ENCODE data around the gene ZNF835.

ZNF835 gene

DNA sequence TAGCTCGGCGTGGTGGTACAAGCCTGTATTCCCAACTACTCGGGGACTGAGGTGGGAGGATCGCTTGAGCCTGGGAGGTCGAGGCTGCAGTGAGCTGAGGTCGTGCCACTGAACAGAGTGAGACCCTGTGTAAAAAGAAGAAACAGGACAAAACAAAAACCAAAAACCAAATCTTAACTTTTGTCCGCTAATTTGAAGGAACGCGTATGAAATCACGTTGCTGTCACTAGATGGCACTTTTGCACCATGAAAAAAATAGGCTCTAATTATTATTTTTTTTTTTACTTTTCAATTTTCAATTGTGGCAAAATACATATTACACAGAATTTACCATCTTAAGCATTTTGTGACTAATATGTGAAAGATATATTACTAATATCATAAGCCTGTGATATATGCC, 17.6 kb upstream of the ZNF835 start (continued):
- no peak for TF ChIP-seq ZNF8 (CRISPR knock-in tag; IDR thresholded peaks at IDR 0.05)

DNA sequence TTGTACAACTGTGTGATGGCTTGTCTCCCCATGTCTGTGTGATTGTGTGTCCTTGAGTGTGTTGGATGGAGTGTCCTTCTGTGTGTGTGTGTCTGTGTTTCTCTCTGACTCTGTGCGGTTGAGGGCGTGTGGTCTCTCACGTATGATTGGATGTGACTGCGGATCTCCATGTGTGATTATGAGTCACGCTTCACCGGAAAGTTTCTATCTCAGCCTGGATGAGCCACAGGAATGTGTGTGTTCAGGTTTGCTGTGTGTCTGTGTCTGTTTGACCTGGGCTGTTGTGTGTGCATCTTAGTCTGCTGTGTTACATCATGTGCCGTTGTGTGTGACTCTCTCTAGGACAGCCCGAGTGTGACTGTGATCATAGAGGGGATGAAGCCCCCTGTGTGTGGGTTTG, 15.5 kb upstream of the ZNF835 start:
- no peak for ATAC-seq
- TF ChIP-seq CSRNP3 (CRISPR knock-in tag; IDR thresholded peaks at IDR 0.05) (no peak), TCF4 (CRISPR knock-in tag; IDR thresholded peaks at IDR 0.05; ENCODE audit: borderline replicate concordance) (no peak), PPARA (CRISPR knock-in tag; IDR thresholded peaks at IDR 0.05; ENCODE audit: borderline replicate concordance) (no peak), CREB5 (CRISPR knock-in tag; IDR thresholded peaks at IDR 0.05; ENCODE audit: low read depth) (no peak)
- TF ChIP-seq, protein P1, sequence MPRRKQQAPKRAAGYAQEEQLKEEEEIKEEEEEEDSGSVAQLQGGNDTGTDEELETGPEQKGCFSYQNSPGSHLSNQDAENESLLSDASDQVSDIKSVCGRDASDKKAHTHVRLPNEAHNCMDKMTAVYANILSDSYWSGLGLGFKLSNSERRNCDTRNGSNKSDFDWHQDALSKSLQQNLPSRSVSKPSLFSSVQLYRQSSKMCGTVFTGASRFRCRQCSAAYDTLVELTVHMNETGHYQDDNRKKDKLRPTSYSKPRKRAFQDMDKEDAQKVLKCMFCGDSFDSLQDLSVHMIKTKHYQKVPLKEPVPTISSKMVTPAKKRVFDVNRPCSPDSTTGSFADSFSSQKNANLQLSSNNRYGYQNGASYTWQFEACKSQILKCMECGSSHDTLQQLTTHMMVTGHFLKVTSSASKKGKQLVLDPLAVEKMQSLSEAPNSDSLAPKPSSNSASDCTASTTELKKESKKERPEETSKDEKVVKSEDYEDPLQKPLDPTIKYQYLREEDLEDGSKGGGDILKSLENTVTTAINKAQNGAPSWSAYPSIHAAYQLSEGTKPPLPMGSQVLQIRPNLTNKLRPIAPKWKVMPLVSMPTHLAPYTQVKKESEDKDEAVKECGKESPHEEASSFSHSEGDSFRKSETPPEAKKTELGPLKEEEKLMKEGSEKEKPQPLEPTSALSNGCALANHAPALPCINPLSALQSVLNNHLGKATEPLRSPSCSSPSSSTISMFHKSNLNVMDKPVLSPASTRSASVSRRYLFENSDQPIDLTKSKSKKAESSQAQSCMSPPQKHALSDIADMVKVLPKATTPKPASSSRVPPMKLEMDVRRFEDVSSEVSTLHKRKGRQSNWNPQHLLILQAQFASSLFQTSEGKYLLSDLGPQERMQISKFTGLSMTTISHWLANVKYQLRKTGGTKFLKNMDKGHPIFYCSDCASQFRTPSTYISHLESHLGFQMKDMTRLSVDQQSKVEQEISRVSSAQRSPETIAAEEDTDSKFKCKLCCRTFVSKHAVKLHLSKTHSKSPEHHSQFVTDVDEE (CRISPR knock-in tag; IDR thresholded peaks at IDR 0.05) = no peak

- TF ChIP-seq CSRNP3 (CRISPR knock-in tag; IDR thresholded peaks at IDR 0.05) (no peak), PPARA (CRISPR knock-in tag; IDR thresholded peaks at IDR 0.05; ENCODE audit: borderline replicate concordance) (no peak), ARNTL (CRISPR knock-in tag; IDR thresholded peaks at IDR 0.05; ENCODE audit: borderline replicate concordance, low read depth) (no peak), ZFP3 (CRISPR knock-in tag; IDR thresholded peaks at IDR 0.05) (no peak), RARB (CRISPR knock-in tag; IDR thresholded peaks at IDR 0.05) (no peak), ISL1 (CRISPR knock-in tag; IDR thresholded peaks at IDR 0.05) (no peak), OSR1 (CRISPR knock-in tag; IDR thresholded peaks at IDR 0.05) (no peak)
- TF ChIP-seq, protein P1 (CRISPR knock-in tag; IDR thresholded peaks at IDR 0.05) = no peak
- no peak for ATAC-seq
Measured at GRCh38 chr19:56683116-56683515, 11.6 kb upstream of the ZNF835 start.

GRCh38 chr19:56681702-56682101, 10.1 kb upstream of the ZNF835 start:
- ATAC-seq = no peak
- TF ChIP-seq RARB (CRISPR knock-in tag; IDR thresholded peaks at IDR 0.05) (no peak), BACH2 (CRISPR knock-in tag; IDR thresholded peaks at IDR 0.05; ENCODE audit: borderline replicate concordance) (no peak), ZNF8 (CRISPR knock-in tag; IDR thresholded peaks at IDR 0.05) (no peak), ZFP3 (CRISPR knock-in tag; IDR thresholded peaks at IDR 0.05) (no peak), ZFP30 (CRISPR knock-in tag; IDR thresholded peaks at IDR 0.05) (no peak), ZNF70 (CRISPR knock-in tag; IDR thresholded peaks at IDR 0.05) (no peak), ZC3H10 (CRISPR knock-in tag; IDR thresholded peaks at IDR 0.05) (no peak), GLIS3 (CRISPR knock-in tag; IDR thresholded peaks at IDR 0.05) (no peak), CSRNP3 (CRISPR knock-in tag; IDR thresholded peaks at IDR 0.05) (no peak)
- TF ChIP-seq, protein P1 (CRISPR knock-in tag; IDR thresholded peaks at IDR 0.05) = no peak
- TF ChIP-seq, protein P2, sequence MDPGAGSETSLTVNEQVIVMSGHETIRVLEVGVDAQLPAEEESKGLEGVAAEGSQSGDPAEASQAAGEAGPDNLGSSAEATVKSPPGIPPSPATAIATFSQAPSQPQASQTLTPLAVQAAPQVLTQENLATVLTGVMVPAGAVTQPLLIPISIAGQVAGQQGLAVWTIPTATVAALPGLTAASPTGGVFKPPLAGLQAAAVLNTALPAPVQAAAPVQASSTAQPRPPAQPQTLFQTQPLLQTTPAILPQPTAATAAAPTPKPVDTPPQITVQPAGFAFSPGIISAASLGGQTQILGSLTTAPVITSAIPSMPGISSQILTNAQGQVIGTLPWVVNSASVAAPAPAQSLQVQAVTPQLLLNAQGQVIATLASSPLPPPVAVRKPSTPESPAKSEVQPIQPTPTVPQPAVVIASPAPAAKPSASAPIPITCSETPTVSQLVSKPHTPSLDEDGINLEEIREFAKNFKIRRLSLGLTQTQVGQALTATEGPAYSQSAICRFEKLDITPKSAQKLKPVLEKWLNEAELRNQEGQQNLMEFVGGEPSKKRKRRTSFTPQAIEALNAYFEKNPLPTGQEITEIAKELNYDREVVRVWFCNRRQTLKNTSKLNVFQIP (CRISPR knock-in tag; IDR thresholded peaks at IDR 0.05; ENCODE audit: borderline replicate concordance, low read depth) = no peak

Data from SK-N-SH treated with all-trans-retinoic acid at 6 μM for 48 hours (cell line).